T-helper 2 cell (primary cell): ENCODE results near the gene ODF2.
"Not testable (repeated sequence)": the region's sequence is repeated elsewhere in the genome, so short reads cannot be mapped to it uniquely, and the experiment has no call there.

Experiments
- DNase-seq, 5 experiments: peaks; one replicate each; pipeline versions ENCODE4 v3.0.0 to v3.0.0-alpha.2; 2012 to 2022
- total RNA-seq, 2 donors: gene quantifications; one replicate each; lab custom pipeline; 2026; lab: John Stamatoyannopoulos, UW

Gene ODF2
- total RNA-seq, result 49.9 to 63.6 reads per million in 2 donors

GRCh38 chr9:128455849-128456612 is at the start of gene ODF2:
Gene ODF2 (plus strand): TSS chr9:128456006. CDS start chr9:128456092, 86 bp downstream.
- peak; percentile 96 to 99 (median 98) for DNase-seq

- DNase-seq, result no peak
These were observed 48.9 kb upstream of the ODF2 start for GRCh38 chr9:128406848-128407391.

GRCh38 chr9:128408963-128409431 is 46.8 kb upstream of the ODF2 start:
- no peak for DNase-seq

DNA sequence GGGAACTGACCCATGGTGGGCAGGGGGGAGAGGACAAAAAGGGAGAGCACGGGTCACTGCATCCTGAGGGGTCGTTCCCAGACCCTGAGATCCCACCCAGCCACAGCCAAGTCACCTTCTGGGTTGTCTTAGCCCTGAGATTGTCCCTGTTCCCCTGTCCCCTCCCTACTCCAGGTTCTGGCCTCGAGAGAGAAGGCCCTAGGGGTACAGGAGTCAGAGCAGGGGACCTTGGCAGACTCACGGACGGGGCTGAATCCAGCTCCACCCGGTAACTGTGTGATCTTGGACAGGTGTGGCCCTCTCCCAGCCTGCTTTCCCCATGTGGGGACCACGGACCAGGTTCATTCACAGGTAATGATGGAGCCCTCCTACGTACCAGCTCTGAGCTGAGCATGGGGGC is 46.4 kb upstream of the ODF2 start:
- DNase-seq, result no peak

DNA sequence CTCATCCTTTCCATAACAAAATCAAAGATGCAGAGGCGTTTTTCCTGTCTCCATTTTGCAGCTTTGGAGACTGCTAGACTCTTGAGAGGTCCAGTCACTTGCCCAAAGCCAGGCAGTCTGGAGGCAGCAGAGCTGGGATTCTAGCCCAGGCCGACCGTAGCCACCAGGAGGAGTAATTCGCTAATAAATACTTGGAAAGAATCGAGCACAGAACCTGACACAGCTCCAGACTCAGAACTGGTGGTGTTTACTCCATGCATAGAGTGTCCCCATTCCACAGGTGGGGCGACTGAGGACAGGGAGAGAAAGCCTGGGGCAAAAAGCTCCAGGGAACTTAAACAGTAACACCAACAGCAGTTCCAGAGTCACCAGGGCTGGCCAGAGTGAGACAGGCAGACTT is 45.8 kb upstream of the ODF2 start:
- DNase-seq, result no peak

GRCh38 chr9:128411364-128412119 is 44.3 kb upstream of the ODF2 start:
- DNase-seq, result no peak

GRCh38 chr9:128412120-128412790 is 43.6 kb upstream of the ODF2 start:
- peak in 3 of 5 experiments; percentile 6 to 42 (median 20) for DNase-seq

DNA sequence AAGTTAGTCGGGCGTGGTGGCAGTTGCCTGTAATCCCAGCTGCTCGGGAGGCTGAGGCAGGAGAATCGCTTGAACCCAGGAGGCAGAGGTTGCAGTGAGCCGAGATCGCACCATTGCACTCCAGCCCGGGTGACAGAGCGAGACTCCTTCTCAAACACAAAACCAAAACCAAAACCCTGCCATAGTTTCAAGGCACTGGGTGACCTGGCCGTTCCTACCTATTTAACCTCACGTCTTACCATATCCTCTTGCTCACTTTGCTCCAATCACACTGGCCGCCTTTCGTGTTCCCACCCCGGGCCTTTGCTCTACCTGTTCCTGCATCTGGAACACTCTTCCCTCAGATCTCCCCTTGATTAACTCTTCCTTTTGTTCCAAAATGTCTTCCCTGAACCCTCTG is 42.1 kb upstream of the ODF2 start:
- DNase-seq, result not testable (repeated sequence)

DNA sequence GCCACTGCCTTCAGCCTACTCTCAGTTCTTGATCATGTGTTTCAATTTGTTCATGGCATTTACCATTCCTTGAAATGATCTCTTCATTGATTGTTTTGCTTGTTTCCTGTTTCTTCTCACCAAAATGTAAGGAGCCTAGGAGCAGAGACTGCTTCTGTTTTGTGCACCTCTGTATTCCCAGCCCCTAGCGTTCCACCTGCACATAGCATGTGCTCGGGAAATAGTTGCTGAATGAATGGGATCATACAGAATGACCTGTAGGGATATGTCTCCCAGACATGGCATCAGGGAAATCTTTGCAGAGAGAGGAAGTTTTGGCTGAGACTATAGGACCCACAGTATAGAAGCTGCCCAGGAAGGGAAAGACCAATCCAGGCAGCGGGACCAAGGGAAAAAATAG is 41.3 kb upstream of the ODF2 start:
- DNase-seq, result no peak

DNA sequence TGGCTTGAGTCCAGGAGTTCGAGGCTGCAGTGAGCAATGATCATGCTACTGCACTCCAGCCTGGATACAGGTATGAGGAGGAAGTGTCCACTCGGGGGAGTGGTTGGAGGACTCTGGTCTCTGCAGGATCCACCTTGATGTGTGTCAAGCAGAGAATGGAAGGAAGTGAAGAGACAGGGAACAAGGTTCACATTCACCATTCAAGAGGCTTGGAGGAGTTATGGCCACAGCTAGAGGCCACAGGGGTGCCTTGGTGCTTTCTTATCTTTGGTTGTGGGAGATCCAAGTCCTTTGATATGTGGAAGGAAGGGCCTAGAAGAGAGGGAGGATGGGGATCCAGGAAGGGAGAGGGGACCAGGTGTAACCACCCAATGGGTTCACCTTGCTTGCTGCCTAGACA is 40.5 kb upstream of the ODF2 start:
- no peak for DNase-seq

GRCh38 chr9:128416014-128416413 is 39.8 kb upstream of the ODF2 start:
- no peak for DNase-seq

DNA sequence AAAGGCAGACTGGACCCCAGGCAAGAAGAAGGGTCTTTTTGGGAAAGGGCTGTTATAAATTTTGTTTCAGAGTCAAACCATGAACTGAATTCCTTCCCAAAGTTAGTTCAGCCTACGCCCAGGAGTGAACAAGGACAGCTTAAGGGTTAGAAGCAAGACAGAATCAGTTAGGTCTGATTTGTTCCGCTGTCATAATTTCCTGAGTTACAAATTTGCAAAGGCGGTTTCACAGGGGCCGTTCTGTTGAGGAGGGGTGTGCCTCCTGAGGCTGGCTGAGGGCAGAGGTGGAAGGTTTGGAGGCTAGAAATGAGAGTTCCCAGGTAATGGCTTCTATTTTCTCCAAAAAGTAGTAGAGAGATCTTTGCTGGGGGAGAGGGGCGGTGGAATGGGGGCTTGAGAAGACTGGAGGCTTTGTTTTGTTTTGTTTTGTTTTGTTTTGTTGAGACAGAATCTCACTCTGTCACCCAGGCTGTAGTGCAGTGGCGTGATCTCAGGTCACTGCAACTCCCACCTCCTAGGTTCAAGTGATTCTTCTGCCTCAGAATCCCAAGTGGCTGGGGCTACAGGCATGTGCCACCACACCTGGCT is 39.3 kb upstream of the ODF2 start:
- DNase-seq, result no peak

DNA sequence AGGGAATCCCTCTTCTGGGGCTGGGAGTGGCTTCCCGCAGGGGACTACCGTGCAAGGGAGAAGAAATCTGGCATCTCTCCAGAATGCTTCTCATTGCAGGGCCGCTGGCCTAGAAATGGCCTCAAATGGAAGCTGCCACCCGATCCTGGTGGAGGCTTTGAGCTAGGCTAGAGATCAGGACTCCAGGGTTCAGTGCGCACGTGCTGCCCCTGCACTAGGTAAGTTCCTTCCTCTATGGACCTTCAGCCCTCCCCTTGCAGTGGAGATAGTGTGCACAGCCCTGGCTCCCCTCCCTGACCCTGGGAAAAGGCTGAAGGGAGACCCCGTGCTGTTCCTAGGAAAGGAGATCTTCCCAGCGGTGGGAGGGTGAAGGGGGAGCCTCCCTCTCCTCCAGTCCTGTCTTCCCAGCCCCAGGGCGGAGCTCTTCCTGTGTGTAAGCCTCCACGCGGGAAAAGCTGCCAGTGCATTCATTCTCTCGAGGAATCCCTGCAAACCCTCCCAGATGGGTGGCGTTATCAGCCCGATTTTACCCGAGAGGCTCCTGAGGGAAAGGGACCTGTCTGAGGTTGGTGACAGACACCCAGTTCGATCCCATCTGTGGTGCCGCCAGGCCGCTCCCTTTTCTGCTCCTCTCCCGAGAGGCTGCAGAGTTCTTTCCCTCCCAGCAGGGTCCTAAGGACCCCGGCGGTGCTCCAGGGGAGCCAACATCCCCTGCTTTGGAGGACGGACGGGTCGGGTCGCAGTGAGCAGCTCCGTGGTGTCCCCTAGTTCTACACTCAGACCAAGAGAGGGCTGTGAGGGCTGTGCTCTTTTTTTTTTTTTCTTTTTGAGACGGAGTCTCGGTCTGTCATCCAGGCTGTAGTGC is 36.5 kb upstream of the ODF2 start:
- DNase-seq, result no peak

GRCh38 chr9:128420060-128420650 is 35.7 kb upstream of the ODF2 start:
- peak; percentile 38 to 53 (median 48) for DNase-seq

- peak in 4 of 5 experiments; percentile 19 to 39 (median 25) for DNase-seq
These were observed 34.9 kb upstream of the ODF2 start, which contains the start of gene CERCAM for GRCh38 chr9:128420651-128421481. Gene CERCAM (plus strand): TSS chr9:128420857. CDS start chr9:128420878, 21 bp downstream.

DNA sequence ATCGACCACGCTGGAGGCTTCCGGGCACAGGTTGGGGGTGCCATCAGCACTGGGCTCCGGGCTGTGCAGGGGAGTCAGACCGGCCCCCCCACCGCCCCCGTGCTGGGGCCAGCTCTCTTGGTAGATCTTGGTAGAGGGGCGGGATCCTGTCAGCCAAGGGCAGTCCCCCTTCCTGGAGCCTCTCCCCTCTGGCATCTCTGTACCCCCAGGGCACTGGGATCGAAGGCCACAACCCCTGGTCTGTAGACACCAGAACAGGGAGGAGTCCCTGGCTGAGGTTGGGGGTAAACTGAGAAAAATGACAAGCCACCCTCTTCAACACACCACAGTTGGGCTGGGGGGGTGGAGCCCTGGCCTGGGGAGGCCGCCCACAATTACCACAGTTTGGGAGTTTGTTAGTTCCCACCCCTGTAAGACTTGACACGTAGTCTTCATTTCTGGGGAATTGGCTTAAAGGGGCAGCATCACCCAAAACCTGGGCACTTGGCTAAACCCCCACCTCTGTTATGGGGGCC is 34.3 kb upstream of the ODF2 start:
- peak in 1 of 5 experiments; percentile 48 for DNase-seq

GRCh38 chr9:128422022-128422782 is 33.6 kb upstream of the ODF2 start:
- not testable (repeated sequence) for DNase-seq

GRCh38 chr9:128422783-128423150 is 33.0 kb upstream of the ODF2 start:
- DNase-seq, result no peak

GRCh38 chr9:128423356-128423755 is 32.5 kb upstream of the ODF2 start:
- DNase-seq, result not testable (repeated sequence)
